ENCODE data around the gene TMEM255A.

DNA sequence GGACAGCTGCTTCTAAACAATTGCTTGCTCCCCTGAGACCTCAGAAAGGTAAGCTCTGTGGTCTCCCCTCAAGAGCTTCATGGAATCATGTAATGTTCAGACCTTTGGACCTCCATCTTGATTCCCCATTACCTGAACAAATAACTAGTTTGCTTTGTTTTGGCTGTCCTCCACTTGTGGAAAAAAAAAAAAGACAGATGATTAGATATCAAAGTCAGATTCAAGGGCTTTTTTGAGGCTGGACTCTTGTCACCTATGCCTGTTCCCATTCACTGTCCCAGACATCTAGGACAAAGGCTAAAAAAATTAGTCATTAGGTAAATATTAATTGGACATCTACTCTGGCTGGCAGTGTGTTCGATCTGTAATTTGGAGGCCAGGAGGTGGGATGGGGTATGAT is 13.3 kb downstream of the TMEM255A start:
- no peak for TF ChIP-seq CTCF (conservative IDR thresholded peaks at IDR 0.05 in 1 of 2, IDR thresholded peaks at IDR 0.05 in 1 of 2; ENCODE audit: extremely low read depth in 1 of 2, insufficient read depth in 1 of 2, low read depth in 1 of 2, low read length in 2 of 2)
- no peak for TF ChIP-seq EZH2 (IDR thresholded peaks at IDR 0.05; ENCODE audit: borderline replicate concordance, low read length)
